ENCODE measurements around the gene ZNF629. TPM values are rescaled to one million over a fixed set of nuclear protein-coding genes. Genes with fewer than 3 reads are reported as not detected.

The ZNF629 gene
- total RNA-seq, 6 experiments from 2014 or later, result 3.7 to 4.8 (median 4.3) TPM

Small RNA genes lying within 50 kb of the gene (small RNA-seq; reads per million reads assigned to genes)
- 0 reads per million in 2 experiments for gene RF00017

Other genes with a start within 250 kb of the ZNF629 start
- 1 to 10 TPM; 3.2 to 6.5 (median 4.8) TPM for gene ZNF764, start 228.8 kb downstream of the ZNF629 start, total RNA-seq
- gene ZNF688, start 215.5 kb downstream of the ZNF629 start, total RNA-seq, result 10 to 100 TPM in 1 of 6 experiments, 1 to 10 TPM in 5; 4.0 to 11.5 (median 6.5) TPM
- 1 to 10 TPM; 2.4 to 6.5 (median 5.6) TPM for gene ZNF785, start 201.5 kb downstream of the ZNF629 start, total RNA-seq
- gene ZNF689, start 176.8 kb downstream of the ZNF629 start, total RNA-seq, result 1 to 10 TPM; 3.9 to 5.8 (median 4.4) TPM
- 10 to 100 TPM; 12.8 to 23.0 (median 17.6) TPM for gene PRR14, start 136.2 kb downstream of the ZNF629 start, total RNA-seq
- gene FBRS, start 128.8 kb downstream of the ZNF629 start, total RNA-seq, result 10 to 100 TPM; 13.0 to 26.2 (median 20.9) TPM
- 10 to 100 TPM; 12.1 to 31.3 (median 22.6) TPM for gene SRCAP, start 88.0 kb downstream of the ZNF629 start, total RNA-seq
- gene PHKG2, start 38.8 kb downstream of the ZNF629 start, total RNA-seq, result 10 to 100 TPM; 17.1 to 22.1 (median 18.4) TPM
- 1 to 10 TPM in 1 of 6 experiments, under 1 TPM in 4, not detected in 1; 0.19 to 1.8 (median 0.29) TPM for gene CFAP119, start 25.1 kb downstream of the ZNF629 start, total RNA-seq
- 10 to 100 TPM; 34.3 to 56.8 (median 46.7) TPM for gene RNF40, start 24.9 kb downstream of the ZNF629 start, total RNA-seq
- 10 to 100 TPM in 2 of 6 experiments, 1 to 10 TPM in 4; 5.9 to 14.3 (median 7.9) TPM for gene BCL7C, start 106.9 kb upstream of the ZNF629 start, total RNA-seq
- under 1 TPM in 4 of 6 experiments, not detected in 2; 0.13 to 0.74 (median 0.43) TPM for gene CTF1, start 109.4 kb upstream of the ZNF629 start, total RNA-seq
- gene FBXL19, start 136.4 kb upstream of the ZNF629 start, total RNA-seq, result 1 to 10 TPM; 2.8 to 8.0 (median 3.4) TPM
- gene ORAI3, start 161.9 kb upstream of the ZNF629 start, total RNA-seq, result 10 to 100 TPM; 27.7 to 56.6 (median 31.6) TPM
- gene SETD1A, start 170.5 kb upstream of the ZNF629 start, total RNA-seq, result 1 to 10 TPM; 3.7 to 7.4 (median 6.9) TPM
- 100 to 1,000 TPM in 3 of 6 experiments, 10 to 100 TPM in 3; 54.6 to 219 (median 86.9) TPM for gene HSD3B7, start 198.0 kb upstream of the ZNF629 start, total RNA-seq
- 1 to 10 TPM in 4 of 6 experiments, under 1 TPM in 2; 0.61 to 4.5 (median 2.6) TPM for gene STX1B, start 223.4 kb upstream of the ZNF629 start, total RNA-seq
- gene STX4, start 246.4 kb upstream of the ZNF629 start, total RNA-seq, result 10 to 100 TPM; 18.8 to 52.8 (median 23.6) TPM

All from right lobe of liver (tissue), 5 donors.